ENCODE measurements around the gene NAV1. TPM values are rescaled to one million over a fixed set of nuclear protein-coding genes. Genes with fewer than 3 reads are reported as not detected.
A peak's percentile ranks its signal among the peaks of the same experiment; 100 is the strongest.

NAV1 gene
- total RNA-seq, 1 experiment from 2014 or later, result 51.0 TPM

DNA sequence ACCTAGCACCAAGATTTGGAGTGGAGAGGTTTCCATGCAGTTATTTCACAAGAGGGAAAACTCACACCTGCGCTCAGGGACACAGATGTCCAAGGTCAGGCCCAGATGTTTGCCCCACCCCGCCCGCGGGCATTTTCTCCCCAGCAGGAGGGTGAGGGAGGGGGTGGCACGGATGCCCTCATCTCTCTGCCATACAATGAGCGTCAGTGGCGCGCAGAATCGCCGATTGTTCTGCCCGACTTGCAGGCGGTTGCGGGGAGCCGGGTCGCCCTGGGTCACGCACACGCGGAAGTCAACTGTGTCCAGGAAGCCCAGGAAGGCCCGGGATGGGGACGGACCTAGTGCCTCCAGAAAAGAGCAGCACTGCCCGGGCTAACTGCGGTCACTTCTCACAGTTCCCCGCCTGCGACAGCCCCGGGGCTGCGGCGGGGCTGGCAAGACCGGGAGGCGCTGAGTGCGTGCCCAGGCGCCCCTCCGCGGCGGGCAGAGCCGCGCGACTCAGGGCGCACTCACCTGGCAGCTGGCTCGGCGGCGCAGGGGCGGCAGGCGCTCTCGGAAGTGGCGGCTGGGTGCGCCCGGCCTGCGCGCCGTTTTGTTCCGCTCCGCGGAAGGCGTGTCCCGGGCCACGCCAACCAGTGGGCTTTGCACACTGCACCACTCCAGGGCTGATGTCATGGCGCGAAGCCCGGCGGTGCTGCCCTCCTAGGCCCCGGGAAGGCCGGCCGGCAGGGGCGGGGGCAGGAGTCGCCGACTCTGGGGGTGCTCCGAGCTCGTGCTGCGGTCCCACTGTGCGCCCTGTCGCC is 32.2 kb upstream of the NAV1 start, which contains the start of gene CSRP1 (continued):
- TF ChIP-seq ZNF281 (CRISPR knock-in tag; IDR thresholded peaks at IDR 0.05) (no peak), TP53 (CRISPR knock-in tag; IDR thresholded peaks at IDR 0.05) (no peak), NR2C2 (CRISPR knock-in tag; IDR thresholded peaks at IDR 0.05) (no peak; the same call in 1 of the 2 replicates), ZNF138 (CRISPR knock-in tag; conservative IDR thresholded peaks at IDR 0.05) (no peak), RELA (CRISPR knock-in tag; IDR thresholded peaks at IDR 0.05; ENCODE audit: borderline replicate concordance) (0 out of 2 replicates have a peak, but pooled peaks have one; percentile 75), E2F4 (CRISPR knock-in tag; IDR thresholded peaks at IDR 0.05; ENCODE audit: borderline replicate concordance, low read depth) (no peak), IRF2 (CRISPR knock-in tag; IDR thresholded peaks at IDR 0.05; ENCODE audit: borderline replicate concordance, low read depth) (no peak), NR3C1 (CRISPR knock-in tag; conservative IDR thresholded peaks at IDR 0.05; ENCODE audit: low read depth) (no peak), MXD4 (CRISPR knock-in tag; IDR thresholded peaks at IDR 0.05; ENCODE audit: borderline replicate concordance) (no peak), ZNF416 (CRISPR knock-in tag; IDR thresholded peaks at IDR 0.05) (no peak), JUN (CRISPR knock-in tag; IDR thresholded peaks at IDR 0.05) (no peak), EMX1 (CRISPR knock-in tag; IDR thresholded peaks at IDR 0.05) (no peak), ZNF219 (CRISPR knock-in tag; IDR thresholded peaks at IDR 0.05; ENCODE audit: borderline replicate concordance) (no peak), TCF7 (CRISPR knock-in tag; IDR thresholded peaks at IDR 0.05; ENCODE audit: low read depth) (no peak), ZSCAN18 (CRISPR knock-in tag; IDR thresholded peaks at IDR 0.05) (no peak), ZBTB21 (CRISPR knock-in tag; IDR thresholded peaks at IDR 0.05; ENCODE audit: borderline replicate concordance) (no peak), RORB (CRISPR knock-in tag; IDR thresholded peaks at IDR 0.05) (no peak), ZNF317 (CRISPR knock-in tag; IDR thresholded peaks at IDR 0.05; ENCODE audit: borderline replicate concordance, low read depth) (no peak), SP1 (CRISPR knock-in tag; conservative IDR thresholded peaks at IDR 0.05) (0 out of 2 replicates have a peak, but pooled peaks have one; percentile 34), NFYB (CRISPR knock-in tag; conservative IDR thresholded peaks at IDR 0.05; ENCODE audit: low read depth) (no peak)
- TF ChIP-seq, protein P1, sequence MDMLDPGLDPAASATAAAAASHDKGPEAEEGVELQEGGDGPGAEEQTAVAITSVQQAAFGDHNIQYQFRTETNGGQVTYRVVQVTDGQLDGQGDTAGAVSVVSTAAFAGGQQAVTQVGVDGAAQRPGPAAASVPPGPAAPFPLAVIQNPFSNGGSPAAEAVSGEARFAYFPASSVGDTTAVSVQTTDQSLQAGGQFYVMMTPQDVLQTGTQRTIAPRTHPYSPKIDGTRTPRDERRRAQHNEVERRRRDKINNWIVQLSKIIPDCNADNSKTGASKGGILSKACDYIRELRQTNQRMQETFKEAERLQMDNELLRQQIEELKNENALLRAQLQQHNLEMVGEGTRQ (CRISPR knock-in tag; IDR thresholded peaks at IDR 0.05), result no peak
- TF ChIP-seq, protein P2, sequence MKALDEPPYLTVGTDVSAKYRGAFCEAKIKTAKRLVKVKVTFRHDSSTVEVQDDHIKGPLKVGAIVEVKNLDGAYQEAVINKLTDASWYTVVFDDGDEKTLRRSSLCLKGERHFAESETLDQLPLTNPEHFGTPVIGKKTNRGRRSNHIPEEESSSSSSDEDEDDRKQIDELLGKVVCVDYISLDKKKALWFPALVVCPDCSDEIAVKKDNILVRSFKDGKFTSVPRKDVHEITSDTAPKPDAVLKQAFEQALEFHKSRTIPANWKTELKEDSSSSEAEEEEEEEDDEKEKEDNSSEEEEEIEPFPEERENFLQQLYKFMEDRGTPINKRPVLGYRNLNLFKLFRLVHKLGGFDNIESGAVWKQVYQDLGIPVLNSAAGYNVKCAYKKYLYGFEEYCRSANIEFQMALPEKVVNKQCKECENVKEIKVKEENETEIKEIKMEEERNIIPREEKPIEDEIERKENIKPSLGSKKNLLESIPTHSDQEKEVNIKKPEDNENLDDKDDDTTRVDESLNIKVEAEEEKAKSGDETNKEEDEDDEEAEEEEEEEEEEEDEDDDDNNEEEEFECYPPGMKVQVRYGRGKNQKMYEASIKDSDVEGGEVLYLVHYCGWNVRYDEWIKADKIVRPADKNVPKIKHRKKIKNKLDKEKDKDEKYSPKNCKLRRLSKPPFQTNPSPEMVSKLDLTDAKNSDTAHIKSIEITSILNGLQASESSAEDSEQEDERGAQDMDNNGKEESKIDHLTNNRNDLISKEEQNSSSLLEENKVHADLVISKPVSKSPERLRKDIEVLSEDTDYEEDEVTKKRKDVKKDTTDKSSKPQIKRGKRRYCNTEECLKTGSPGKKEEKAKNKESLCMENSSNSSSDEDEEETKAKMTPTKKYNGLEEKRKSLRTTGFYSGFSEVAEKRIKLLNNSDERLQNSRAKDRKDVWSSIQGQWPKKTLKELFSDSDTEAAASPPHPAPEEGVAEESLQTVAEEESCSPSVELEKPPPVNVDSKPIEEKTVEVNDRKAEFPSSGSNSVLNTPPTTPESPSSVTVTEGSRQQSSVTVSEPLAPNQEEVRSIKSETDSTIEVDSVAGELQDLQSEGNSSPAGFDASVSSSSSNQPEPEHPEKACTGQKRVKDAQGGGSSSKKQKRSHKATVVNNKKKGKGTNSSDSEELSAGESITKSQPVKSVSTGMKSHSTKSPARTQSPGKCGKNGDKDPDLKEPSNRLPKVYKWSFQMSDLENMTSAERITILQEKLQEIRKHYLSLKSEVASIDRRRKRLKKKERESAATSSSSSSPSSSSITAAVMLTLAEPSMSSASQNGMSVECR (CRISPR knock-in tag; IDR thresholded peaks at IDR 0.05; ENCODE audit: borderline replicate concordance), result 0 out of 2 replicates have a peak, but pooled peaks have one; percentile 33
- TF ChIP-seq, protein P3, sequence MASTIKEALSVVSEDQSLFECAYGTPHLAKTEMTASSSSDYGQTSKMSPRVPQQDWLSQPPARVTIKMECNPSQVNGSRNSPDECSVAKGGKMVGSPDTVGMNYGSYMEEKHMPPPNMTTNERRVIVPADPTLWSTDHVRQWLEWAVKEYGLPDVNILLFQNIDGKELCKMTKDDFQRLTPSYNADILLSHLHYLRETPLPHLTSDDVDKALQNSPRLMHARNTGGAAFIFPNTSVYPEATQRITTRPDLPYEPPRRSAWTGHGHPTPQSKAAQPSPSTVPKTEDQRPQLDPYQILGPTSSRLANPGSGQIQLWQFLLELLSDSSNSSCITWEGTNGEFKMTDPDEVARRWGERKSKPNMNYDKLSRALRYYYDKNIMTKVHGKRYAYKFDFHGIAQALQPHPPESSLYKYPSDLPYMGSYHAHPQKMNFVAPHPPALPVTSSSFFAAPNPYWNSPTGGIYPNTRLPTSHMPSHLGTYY (CRISPR knock-in tag; IDR thresholded peaks at IDR 0.05), result no peak
- TF ChIP-seq, protein P4, sequence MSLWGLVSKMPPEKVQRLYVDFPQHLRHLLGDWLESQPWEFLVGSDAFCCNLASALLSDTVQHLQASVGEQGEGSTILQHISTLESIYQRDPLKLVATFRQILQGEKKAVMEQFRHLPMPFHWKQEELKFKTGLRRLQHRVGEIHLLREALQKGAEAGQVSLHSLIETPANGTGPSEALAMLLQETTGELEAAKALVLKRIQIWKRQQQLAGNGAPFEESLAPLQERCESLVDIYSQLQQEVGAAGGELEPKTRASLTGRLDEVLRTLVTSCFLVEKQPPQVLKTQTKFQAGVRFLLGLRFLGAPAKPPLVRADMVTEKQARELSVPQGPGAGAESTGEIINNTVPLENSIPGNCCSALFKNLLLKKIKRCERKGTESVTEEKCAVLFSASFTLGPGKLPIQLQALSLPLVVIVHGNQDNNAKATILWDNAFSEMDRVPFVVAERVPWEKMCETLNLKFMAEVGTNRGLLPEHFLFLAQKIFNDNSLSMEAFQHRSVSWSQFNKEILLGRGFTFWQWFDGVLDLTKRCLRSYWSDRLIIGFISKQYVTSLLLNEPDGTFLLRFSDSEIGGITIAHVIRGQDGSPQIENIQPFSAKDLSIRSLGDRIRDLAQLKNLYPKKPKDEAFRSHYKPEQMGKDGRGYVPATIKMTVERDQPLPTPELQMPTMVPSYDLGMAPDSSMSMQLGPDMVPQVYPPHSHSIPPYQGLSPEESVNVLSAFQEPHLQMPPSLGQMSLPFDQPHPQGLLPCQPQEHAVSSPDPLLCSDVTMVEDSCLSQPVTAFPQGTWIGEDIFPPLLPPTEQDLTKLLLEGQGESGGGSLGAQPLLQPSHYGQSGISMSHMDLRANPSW (CRISPR knock-in tag; conservative IDR thresholded peaks at IDR 0.05; ENCODE audit: low read depth), result no peak
